NCI-H2196 treated with DMSO at 0.1 percent for 48 hours (cell line): ENCODE data around the gene USP10.

Experiments
- DNase-seq: peaks from one replicate; lab custom pipeline; 2025; ENCODE audit not compliant: unreplicated experiment; lab: John Stamatoyannopoulos, UW

Gene USP10

DNA sequence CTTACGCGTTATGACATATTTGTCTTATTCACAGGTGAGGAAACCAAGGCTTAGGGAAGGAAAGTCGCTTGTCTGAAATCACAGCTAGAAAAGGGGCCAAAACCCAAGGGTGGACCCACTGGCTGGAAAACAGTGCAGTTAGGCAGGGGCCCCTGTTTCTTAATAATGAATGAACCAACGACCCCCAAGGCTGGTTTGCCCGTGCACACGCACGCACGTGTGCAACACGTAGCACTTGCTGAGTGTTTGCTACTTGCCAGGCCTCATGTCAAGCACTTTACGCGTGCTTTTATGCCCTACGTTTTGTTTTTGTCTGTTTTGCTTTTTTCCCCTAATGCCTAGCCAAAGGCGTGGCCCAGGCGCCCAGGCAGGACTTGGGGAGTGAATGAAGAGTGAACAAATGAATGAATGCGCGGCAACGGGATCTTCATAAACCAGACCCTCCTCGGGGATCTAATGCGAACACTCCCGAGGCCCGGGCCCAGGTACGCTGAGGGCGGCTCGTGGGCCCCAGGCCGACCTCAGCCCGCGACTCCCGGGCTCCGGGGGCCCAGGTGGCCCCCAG is 571 bp upstream of the USP10 start:
- DNase-seq = no peak

GRCh38 chr16:84700446-84701300 is 873 bp downstream of the USP10 start:
- DNase-seq = no peak

- DNase-seq = no peak
Measured at GRCh38 chr16:84703681-84704080, 3.9 kb downstream of the USP10 start.

DNA sequence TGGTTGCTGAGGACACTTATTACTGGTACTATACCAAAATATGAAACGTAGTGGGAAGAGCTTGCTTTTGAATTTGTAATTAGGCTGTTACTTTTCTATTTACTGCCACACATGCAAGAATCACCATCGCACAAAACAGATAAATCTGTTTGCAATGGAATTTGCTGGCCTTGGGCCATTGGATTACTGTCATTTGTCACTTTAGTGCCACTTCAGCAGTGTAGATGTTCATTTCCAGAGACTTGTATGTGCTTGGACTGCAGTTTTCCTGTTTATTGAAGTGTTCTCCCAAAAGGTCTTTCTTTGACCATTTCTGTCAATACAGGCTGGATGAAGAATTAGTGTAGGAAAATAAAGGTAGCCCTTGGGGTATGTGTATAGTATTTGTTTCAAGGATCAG is 4.5 kb downstream of the USP10 start:
- DNase-seq = no peak

DNA sequence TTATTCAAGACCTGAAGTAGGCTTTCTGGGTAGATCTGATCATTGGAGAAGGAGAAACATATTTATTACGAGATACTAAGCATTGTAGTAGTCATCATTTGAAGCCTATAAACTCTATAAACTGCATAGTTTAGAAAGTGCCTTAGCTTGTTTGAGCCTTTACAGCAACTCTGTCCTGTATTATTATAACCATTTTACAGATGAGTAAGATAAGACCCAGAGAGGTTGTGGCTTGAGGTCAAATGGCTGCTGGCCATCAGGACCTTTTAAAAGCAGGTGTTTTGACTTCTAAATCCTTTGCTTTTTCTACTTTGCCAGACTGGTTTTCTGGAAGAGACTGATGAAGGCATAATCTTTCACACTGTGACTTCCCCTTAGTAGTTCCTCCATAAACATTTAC is 7.1 kb downstream of the USP10 start:
- DNase-seq = no peak

GRCh38 chr16:84709609-84710008 is 9.8 kb downstream of the USP10 start:
- no peak for DNase-seq

DNA sequence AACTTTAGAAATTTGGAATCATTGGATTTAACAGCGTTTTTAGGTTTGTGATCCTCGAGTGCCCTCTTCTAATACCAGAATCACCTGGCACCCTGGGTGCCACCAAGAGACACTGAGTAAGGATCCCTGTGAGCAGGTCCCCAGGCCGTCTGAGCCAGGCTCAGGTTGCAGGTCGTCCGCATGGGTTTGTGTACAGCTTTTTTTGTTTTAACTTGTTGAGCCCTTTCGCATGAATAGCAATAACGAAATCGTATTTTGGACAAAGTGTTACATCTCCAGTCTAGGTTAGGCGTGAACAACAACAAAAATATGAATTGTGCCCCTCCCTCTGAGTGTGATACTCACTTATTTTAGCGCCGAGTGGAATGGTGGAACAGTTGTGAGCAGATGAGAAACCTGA is 10.9 kb downstream of the USP10 start:
- no peak for DNase-seq

DNA sequence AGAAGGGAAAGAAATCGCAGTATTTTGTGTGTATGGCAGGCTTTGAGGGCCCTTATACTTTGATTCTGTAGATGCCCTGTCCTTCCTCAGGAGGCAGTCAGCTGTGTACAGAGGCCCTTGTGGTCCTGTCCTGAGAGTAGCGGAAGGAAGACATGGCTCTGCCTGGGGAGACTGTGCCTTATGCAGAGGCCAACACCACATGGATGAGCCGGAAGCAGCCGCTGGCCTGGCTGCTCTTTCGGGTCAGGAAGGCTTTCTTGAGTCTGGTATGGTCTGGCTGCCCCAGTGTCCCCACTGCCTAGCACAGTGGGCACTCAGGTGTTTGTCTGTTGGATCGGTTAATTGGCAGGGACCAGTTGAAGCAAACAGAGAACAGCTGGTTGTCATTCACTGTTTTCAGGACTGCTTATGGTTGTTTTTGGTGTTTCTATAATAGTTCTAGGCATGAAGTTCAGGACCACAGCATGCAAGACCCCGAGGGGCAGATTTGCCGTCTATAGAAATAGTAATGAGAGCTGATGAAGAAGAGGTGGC is 12.4 kb downstream of the USP10 start:
- DNase-seq = no peak

DNA sequence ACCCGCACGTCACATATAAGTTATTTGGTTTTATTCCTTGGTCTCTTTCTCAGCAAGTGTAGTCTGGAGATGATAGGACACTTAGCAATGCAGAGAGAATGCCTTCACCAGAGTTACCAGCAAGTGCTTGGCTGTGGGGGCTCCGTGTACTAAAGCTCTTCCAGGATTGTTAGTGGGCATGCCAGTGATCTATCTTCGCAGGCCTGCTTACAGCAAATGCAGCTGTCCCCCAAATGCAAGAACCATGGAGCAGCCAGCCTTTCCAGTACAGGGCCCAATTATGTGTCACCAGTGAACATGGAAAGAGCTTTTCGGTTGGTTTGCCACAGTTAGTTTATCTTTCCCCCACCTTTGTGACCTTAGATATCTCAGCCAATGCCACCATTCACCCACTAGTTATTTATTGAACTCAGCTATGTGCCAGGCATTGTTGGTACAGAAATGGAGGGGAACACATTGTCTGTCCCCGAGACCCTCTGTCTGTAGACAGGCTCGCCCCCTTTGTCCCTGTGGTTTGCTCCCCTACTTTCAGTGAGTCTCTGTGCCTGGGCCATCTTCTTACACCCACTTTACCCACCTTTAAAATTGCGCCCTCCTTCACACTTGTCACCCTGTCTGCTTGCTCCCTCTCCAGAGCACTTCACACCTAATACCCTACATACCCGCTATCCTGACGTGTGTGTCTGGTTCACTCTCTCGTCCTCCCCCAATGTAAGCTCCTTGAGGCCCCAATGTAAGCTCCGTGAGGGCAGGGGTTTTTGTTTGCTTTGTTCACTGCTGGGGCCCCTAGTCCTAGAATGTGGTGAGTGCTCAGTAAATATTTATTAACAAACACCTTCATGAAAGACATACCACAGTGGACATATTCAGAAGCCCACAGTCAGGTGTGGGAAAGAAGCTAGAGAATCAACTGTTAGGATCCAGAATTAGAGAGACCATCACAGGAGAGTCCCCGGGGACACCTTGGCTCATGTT is 13.3 kb downstream of the USP10 start:
- no peak for DNase-seq

DNA sequence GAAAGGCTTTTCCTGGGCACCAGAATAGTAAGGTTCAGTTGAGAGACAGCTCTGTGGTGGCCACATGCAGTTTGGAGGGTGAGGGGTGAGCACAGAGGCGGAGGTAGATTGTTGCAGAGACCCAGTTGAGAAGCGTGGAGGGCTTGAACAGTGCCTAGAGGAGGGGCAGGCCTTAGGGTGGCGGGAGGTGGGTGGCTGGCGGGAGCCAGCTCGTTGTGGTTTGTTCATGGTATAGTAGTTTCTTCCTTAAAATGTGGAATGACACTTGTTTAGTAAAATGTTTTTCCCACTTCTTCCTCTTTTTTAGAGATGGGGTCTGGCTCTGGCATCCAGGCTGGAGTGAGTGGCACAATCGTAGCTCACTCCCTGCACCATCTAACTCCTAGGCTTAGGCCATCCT is 14.2 kb downstream of the USP10 start:
- DNase-seq = no peak

GRCh38 chr16:84715424-84715823 is 15.6 kb downstream of the USP10 start:
- DNase-seq = no peak

DNA sequence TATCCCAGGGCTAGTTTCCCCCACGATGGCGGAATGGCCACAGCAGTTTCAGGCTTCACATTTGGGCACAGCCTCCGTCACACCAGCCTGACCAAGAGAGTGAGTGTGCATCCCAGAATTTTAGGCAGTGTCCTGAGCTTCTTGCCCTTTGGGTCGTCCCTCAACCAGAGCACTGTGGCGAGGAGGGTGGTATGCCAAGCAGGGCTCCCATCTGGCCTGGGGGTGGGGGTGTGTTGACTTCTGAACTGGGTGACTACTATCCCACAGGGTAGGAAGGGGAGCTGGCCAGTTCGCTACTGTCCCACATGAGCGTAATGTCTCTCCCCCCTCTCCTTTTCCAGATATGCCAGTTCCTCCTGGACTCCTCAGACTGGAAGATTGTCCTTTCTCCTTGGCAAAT is 16.1 kb downstream of the USP10 start:
- no peak for DNase-seq

- DNase-seq = no peak
Measured at GRCh38 chr16:84716740-84717139, 16.9 kb downstream of the USP10 start.

- DNase-seq = no peak
Measured at GRCh38 chr16:84717484-84717883, 17.7 kb downstream of the USP10 start.

GRCh38 chr16:84720177-84720579 is 20.4 kb downstream of the USP10 start:
- no peak for DNase-seq

DNA sequence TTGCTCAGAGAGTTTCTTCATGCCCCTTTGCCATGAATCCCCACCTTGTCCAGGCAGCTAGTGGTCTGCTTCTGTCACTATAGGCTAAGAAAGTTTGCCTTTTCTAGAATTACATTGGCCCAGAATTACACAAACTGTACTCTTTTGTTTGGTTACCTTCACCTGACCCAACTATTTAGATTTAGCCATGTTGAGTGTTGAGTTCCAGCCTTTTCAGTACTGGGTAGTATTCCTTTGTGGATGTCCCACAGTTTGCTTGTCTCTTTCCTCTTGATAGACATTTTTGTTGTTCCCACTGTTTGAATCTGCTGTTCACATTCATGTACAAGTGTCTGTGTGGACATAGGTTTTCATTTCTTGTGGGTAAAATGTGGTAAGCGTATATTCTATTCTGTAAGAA is 22.3 kb downstream of the USP10 start:
- DNase-seq = no peak

GRCh38 chr16:84723906-84724305 is 24.1 kb downstream of the USP10 start:
- no peak for DNase-seq

DNA sequence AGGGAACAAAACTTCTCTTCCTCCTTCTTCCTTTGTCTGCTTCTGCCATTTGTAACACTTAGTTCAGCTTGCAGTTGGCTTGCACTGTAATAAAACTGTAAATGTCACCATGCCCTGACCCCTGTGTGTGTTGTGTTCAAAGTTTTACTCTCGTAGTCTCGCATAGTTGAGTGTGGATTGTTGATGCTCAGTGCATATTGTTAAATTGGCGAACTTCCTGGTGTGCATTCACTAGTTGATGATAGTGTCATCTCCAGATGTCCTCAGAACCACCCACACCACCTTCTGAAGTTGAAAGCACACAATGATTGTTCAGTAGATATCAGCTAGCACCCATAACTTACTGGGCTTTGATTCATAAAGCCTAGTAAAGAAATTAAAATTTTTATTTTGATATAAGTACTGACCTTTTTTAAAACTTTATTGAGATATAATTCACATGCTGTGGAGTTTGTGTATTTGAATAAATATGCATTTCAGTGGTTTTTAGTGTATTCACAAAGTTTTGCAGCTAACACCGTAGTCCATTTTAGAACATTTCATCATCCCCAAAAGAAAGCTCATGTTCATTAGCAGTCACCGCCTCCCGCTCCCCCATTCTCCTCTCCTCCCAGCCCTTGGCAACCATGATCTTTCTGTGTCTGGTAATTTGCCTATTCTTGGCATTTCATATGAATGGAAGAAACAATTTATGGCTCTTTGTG is 25.0 kb downstream of the USP10 start:
- DNase-seq = no peak

DNA sequence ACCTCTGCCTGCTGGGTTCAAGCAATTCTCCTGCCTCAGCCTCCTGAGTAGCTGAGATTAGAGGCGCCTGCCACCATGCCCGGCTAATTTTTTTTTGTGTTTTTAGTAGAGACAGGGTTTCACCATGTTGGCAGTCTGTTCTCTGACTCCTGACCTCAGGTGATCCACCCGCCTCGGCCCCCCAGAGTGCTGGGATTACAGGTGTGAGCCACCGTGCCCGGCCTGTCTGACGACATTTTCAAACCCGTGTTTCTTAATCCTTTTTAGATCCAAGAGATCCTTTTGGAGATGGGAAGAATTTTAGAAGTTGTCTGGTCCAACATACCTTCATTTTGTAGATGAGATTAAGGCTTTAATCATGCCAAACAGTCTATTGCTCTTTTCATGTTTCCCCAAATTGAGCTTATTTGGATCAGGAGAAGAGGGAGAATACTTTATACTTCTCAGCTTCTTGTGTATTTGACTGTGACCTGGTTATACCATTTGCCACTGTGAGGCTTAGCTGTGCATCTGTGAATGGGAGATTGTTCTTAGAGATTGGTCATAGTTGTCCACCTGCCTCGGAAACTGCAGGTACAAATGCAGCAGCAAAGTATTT is 25.8 kb downstream of the USP10 start:
- DNase-seq = no peak

- peak; percentile 41 for DNase-seq
Measured at GRCh38 chr16:84726079-84726668, 26.4 kb downstream of the USP10 start.
